ENCODE results near the gene CCND3. TPM values are rescaled to one million over a fixed set of nuclear protein-coding genes. Genes with fewer than 3 reads are reported as not detected.
A peak's percentile ranks its signal among the peaks of the same experiment; 100 is the strongest.

The CCND3 gene
- total and polyA plus RNA-seq, 2 experiments from 2014 or later, result 47.8 to 70.7 TPM

DNA sequence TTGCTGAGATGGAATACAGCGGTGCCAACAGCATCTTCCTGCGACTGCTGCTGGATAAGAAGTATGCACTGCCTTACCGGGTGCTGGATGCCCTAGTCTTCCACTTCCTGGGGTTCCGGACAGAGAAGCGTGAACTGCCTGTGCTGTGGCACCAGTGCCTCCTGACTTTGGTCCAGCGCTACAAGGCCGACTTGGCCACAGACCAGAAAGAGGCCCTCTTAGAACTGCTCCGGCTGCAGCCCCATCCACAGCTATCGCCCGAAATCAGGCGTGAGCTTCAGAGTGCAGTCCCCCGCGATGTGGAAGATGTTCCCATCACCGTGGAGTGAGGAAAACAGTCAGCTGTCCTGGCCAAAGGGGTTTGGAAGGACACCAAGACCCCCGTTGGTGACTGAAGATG is 9.2 kb downstream of the CCND3 start:
- TF ChIP-seq EZH2phosphoT487 (IDR thresholded peaks at IDR 0.05; ENCODE audit: insufficient read depth, low read depth), result no peak
- no peak for TF ChIP-seq EZH2 (IDR thresholded peaks at IDR 0.05; ENCODE audit: insufficient read depth, poor library complexity, severe bottlenecking)
- peaks cover 41% of the 10 kb centered on the region for H3K79me2 ChIP-seq (ENCODE audit: insufficient read depth)
- H3F3A ChIP-seq (ENCODE audit: insufficient read depth), result peaks cover 36% of the 10 kb centered on the region
- H3K4me1 ChIP-seq (ENCODE audit: insufficient read depth), result peaks cover 12% of the 10 kb centered on the region
- H3K9me3 ChIP-seq (ENCODE audit: low read depth), result no peaks in the 10 kb centered on the region
- DNase-seq, result no peak
- H4K20me1 ChIP-seq (ENCODE audit: insufficient read depth), result no peaks in the 10 kb centered on the region
- H3K9ac ChIP-seq, result no peak overlapping the region
- no peaks in the 10 kb centered on the region for H3K9me2 ChIP-seq (ENCODE audit: insufficient read depth)
- WGBS, 2 experiments (ENCODE audit: low coverage in 1 of 2, low lambda C conversion rate in 2 of 2, missing lambda C conversion rate in 2 of 2), result 83 to 87% methylated on average over 15 of the region's 15 CpGs
- in situ Hi-C loops (cut with MboI), result no loop called here
- H3K36me3 ChIP-seq (ENCODE audit: low read depth), result peaks cover 63% of the 10 kb centered on the region
- no peaks in the 10 kb centered on the region for H3K27me3 ChIP-seq (replicated peaks; ENCODE audit: insufficient read depth)
- no peak overlapping the region for H3K4me3 ChIP-seq
- H3K27ac ChIP-seq, result no peak overlapping the region
- no peak overlapping the region for H2AFZ ChIP-seq
- H3K4me2 ChIP-seq (ENCODE audit: unreplicated experiment), result no peak overlapping the region

GRCh38 chr6:41931792-41932191 is 9.8 kb downstream of the CCND3 start:
- DNase-seq, result no peak
- Histone ChIP-seq H3K4me1 (ENCODE audit: insufficient read depth) (peaks cover 12% of the 10 kb centered on the region), H2AFZ (no peak overlapping the region), H3K9ac (no peak overlapping the region), H3K27me3 (replicated peaks; ENCODE audit: insufficient read depth) (no peaks in the 10 kb centered on the region), H3K4me2 (ENCODE audit: unreplicated experiment) (no peak overlapping the region), H3K4me3 (no peak overlapping the region), H3K9me3 (ENCODE audit: low read depth) (no peaks in the 10 kb centered on the region), H4K20me1 (ENCODE audit: insufficient read depth) (no peaks in the 10 kb centered on the region), H3K27ac (no peak overlapping the region), H3F3A (ENCODE audit: insufficient read depth) (peaks cover 30% of the 10 kb centered on the region), H3K9me2 (ENCODE audit: insufficient read depth) (no peaks in the 10 kb centered on the region), H3K36me3 (ENCODE audit: low read depth) (peaks cover 67% of the 10 kb centered on the region), H3K79me2 (ENCODE audit: insufficient read depth) (peaks cover 41% of the 10 kb centered on the region)
- in situ Hi-C loops (cut with MboI), result no loop called here
- 68% methylated on average over 2 of the region's 2 CpGs for WGBS, 2 experiments (ENCODE audit: low coverage in 1 of 2, low lambda C conversion rate in 2 of 2, missing lambda C conversion rate in 2 of 2)
- TF ChIP-seq EZH2phosphoT487 (IDR thresholded peaks at IDR 0.05; ENCODE audit: insufficient read depth, low read depth), result no peak
- TF ChIP-seq EZH2 (IDR thresholded peaks at IDR 0.05; ENCODE audit: insufficient read depth, poor library complexity, severe bottlenecking), result no peak

GRCh38 chr6:41929924-41930323 is 11.7 kb downstream of the CCND3 start:
- Histone ChIP-seq H3K4me2 (ENCODE audit: unreplicated experiment) (no peak overlapping the region), H3F3A (ENCODE audit: insufficient read depth) (peaks cover 15% of the 10 kb centered on the region), H4K20me1 (ENCODE audit: insufficient read depth) (no peaks in the 10 kb centered on the region), H3K9ac (no peak overlapping the region), H3K27ac (no peak overlapping the region), H3K36me3 (ENCODE audit: low read depth) (peaks cover 58% of the 10 kb centered on the region), H3K27me3 (replicated peaks; ENCODE audit: insufficient read depth) (no peaks in the 10 kb centered on the region), H3K4me3 (no peak overlapping the region), H3K79me2 (ENCODE audit: insufficient read depth) (peaks cover 55% of the 10 kb centered on the region), H3K4me1 (ENCODE audit: insufficient read depth) (no peaks in the 10 kb centered on the region), H2AFZ (no peak overlapping the region), H3K9me2 (ENCODE audit: insufficient read depth) (no peaks in the 10 kb centered on the region), H3K9me3 (ENCODE audit: low read depth) (no peaks in the 10 kb centered on the region)
- TF ChIP-seq EZH2 (IDR thresholded peaks at IDR 0.05; ENCODE audit: insufficient read depth, poor library complexity, severe bottlenecking), result no peak
- no peak for TF ChIP-seq EZH2phosphoT487 (IDR thresholded peaks at IDR 0.05; ENCODE audit: insufficient read depth, low read depth)
- in situ Hi-C loops (cut with MboI), result no loop called here
- 87 to 94% methylated on average over 6 of the region's 6 CpGs for WGBS, 2 experiments (ENCODE audit: low coverage in 1 of 2, low lambda C conversion rate in 2 of 2, missing lambda C conversion rate in 2 of 2)
- no peak for DNase-seq

GRCh38 chr6:41927253-41927652 is 14.4 kb downstream of the CCND3 start:
- Histone ChIP-seq H3K4me3 (no peak overlapping the region), H3K4me1 (ENCODE audit: insufficient read depth) (peaks cover 13% of the 10 kb centered on the region), H3K4me2 (ENCODE audit: unreplicated experiment) (no peak overlapping the region), H3K9me3 (ENCODE audit: low read depth) (no peaks in the 10 kb centered on the region), H4K20me1 (ENCODE audit: insufficient read depth) (no peaks in the 10 kb centered on the region), H3K79me2 (ENCODE audit: insufficient read depth) (peaks cover 73% of the 10 kb centered on the region), H3K9ac (no peak overlapping the region), H3F3A (ENCODE audit: insufficient read depth) (no peaks in the 10 kb centered on the region), H3K9me2 (ENCODE audit: insufficient read depth) (no peaks in the 10 kb centered on the region), H3K27ac (no peak overlapping the region), H2AFZ (no peak overlapping the region), H3K27me3 (replicated peaks; ENCODE audit: insufficient read depth) (no peaks in the 10 kb centered on the region), H3K36me3 (ENCODE audit: low read depth) (peaks cover 38% of the 10 kb centered on the region; the same call in 1 of the 2 replicates)
- 88 to 93% methylated on average over 6 of the region's 6 CpGs for WGBS, 2 experiments (ENCODE audit: low coverage in 1 of 2, low lambda C conversion rate in 2 of 2, missing lambda C conversion rate in 2 of 2)
- in situ Hi-C loops (cut with MboI), result no loop called here
- no peak for DNase-seq
- TF ChIP-seq EZH2phosphoT487 (IDR thresholded peaks at IDR 0.05; ENCODE audit: insufficient read depth, low read depth) (no peak), EZH2 (IDR thresholded peaks at IDR 0.05; ENCODE audit: insufficient read depth, poor library complexity, severe bottlenecking) (no peak)

DNA sequence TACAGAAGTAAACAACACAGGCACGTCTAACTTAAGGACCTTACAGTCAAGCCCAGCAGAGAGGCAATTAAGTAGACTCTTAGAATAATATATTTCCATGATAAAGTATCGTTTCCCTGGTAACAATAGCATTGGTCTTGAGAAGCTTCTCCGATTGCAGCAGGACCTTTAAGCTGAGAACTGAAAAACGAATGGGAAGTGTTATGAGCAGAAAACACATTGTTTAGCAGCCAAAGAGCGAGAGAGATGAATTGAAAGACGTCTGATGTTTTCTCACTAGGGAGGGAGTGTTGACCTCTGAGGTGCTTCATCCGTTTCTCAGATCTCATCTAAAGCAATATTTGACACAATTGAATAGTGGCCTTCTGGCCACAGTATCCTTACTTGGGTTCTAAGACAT is 19.5 kb downstream of the CCND3 start:
- Histone ChIP-seq H3K4me3 (peak overlapping the region; percentile 99), H3K4me2 (ENCODE audit: unreplicated experiment) (peak overlapping the region; percentile 88), H2AFZ (peak overlapping the region; percentile 93), H3F3A (ENCODE audit: insufficient read depth) (peaks cover 8% of the 10 kb centered on the region), H4K20me1 (ENCODE audit: insufficient read depth) (no peaks in the 10 kb centered on the region), H3K36me3 (ENCODE audit: low read depth) (0 out of 2 replicates have a peak, but pooled peaks cover 2% of the 10 kb centered on the region), H3K9ac (peak overlapping the region; percentile 95), H3K4me1 (ENCODE audit: insufficient read depth) (peaks cover 37% of the 10 kb centered on the region), H3K27ac (peak overlapping the region; percentile 98), H3K9me2 (ENCODE audit: insufficient read depth) (no peaks in the 10 kb centered on the region), H3K79me2 (ENCODE audit: insufficient read depth) (peaks cover 79% of the 10 kb centered on the region), H3K9me3 (ENCODE audit: low read depth) (no peaks in the 10 kb centered on the region), H3K27me3 (replicated peaks; ENCODE audit: insufficient read depth) (no peaks in the 10 kb centered on the region)
- 8 to 9% methylated on average over 7 of the region's 7 CpGs for WGBS, 2 experiments (ENCODE audit: low coverage in 1 of 2, low lambda C conversion rate in 2 of 2, missing lambda C conversion rate in 2 of 2)
- DNase-seq, result peak; percentile 43
- TF ChIP-seq EZH2phosphoT487 (IDR thresholded peaks at IDR 0.05; ENCODE audit: insufficient read depth, low read depth) (no peak), EZH2 (IDR thresholded peaks at IDR 0.05; ENCODE audit: insufficient read depth, poor library complexity, severe bottlenecking) (no peak)
- in situ Hi-C loops (cut with MboI), result no loop called here

Data from GM23248 (cell line).